ENCODE measurements around the gene LANCL1.

- TF ChIP-seq CTCF (IDR thresholded peaks at IDR 0.05) (peak; percentile 23 to 54 (median 39)), POLR2A (IDR thresholded peaks at IDR 0.05) (no peak)
Measured at GRCh38 chr2:210503001-210503623, 26.6 kb upstream of the LANCL1 start.
